RPMI8226 (cell line): ENCODE data around the gene CDKN2B-AS1.

Experiments
- DNase-seq: peaks from one replicate; pipeline ENCODE4 v3.0.0-alpha.2; 2015

Gene CDKN2B-AS1

GRCh38 chr9:21982861-21983560 is 11.6 kb upstream of the CDKN2B-AS1 start:
- no peak for DNase-seq

GRCh38 chr9:21983561-21983935 is 11.0 kb upstream of the CDKN2B-AS1 start:
- no peak for DNase-seq

GRCh38 chr9:21984101-21984500 is 10.5 kb upstream of the CDKN2B-AS1 start:
- DNase-seq = no peak

- no peak for DNase-seq
These were observed 8.5 kb upstream of the CDKN2B-AS1 start for GRCh38 chr9:21985964-21986667.

GRCh38 chr9:21988056-21988990 is 6.3 kb upstream of the CDKN2B-AS1 start:
- DNase-seq = peak; percentile 27

- no peak for DNase-seq
These were observed 5.0 kb upstream of the CDKN2B-AS1 start for GRCh38 chr9:21989440-21990189.

- DNase-seq = peak; percentile 49
These were observed 3.3 kb upstream of the CDKN2B-AS1 start for GRCh38 chr9:21991072-21991959.

- no peak for DNase-seq
These were observed 1.6 kb upstream of the CDKN2B-AS1 start for GRCh38 chr9:21993007-21993406.

- DNase-seq = peak; percentile 86
These were observed 567 bp upstream of the CDKN2B-AS1 start, which contains the start of gene CDKN2A for GRCh38 chr9:21993893-21994555. TSS of gene CDKN2A (minus strand) at chr9:21994392.

GRCh38 chr9:21995006-21995665 is 545 bp downstream of the CDKN2B-AS1 start:
- DNase-seq = peak; percentile 94

GRCh38 chr9:21995666-21996398 is 1.2 kb downstream of the CDKN2B-AS1 start:
- DNase-seq = peak; percentile 59

GRCh38 chr9:21996438-21996837 is 1.8 kb downstream of the CDKN2B-AS1 start:
- no peak for DNase-seq

- no peak for DNase-seq
These were observed 2.3 kb downstream of the CDKN2B-AS1 start for GRCh38 chr9:21996858-21997257.

GRCh38 chr9:21997480-21997879 is 2.9 kb downstream of the CDKN2B-AS1 start:
- DNase-seq = no peak

GRCh38 chr9:21998026-21998425 is 3.4 kb downstream of the CDKN2B-AS1 start:
- no peak for DNase-seq

- DNase-seq = no peak
These were observed 7.4 kb downstream of the CDKN2B-AS1 start for GRCh38 chr9:22002038-22002437.

- DNase-seq = no peak
These were observed 10.6 kb downstream of the CDKN2B-AS1 start for GRCh38 chr9:22005021-22005701.

- no peak for DNase-seq
These were observed 11.4 kb downstream of the CDKN2B-AS1 start for GRCh38 chr9:22005702-22006606.
